ENCODE results near the gene PLPP6.

DNA sequence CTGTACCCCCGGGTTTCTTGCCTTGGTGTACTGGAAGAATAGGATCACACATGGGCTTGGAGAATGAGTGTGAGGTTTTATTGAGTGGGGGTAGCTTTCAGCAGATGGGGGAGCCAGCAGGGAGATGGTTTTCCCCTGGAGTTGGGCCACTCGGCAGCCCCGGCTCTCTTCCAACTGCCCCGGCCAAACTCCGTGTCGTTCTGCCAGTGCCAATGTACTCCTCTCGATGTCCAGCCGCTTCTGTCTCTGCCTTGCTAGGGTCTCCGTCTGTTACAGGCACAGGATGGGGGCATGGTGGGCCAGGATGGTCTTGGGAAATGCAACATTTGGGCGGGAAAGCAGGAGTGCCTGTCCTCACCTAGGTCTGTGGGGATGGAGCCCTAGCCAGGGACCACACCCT, 7.6 kb upstream of the PLPP6 start:
- TF ChIP-seq, protein P1, sequence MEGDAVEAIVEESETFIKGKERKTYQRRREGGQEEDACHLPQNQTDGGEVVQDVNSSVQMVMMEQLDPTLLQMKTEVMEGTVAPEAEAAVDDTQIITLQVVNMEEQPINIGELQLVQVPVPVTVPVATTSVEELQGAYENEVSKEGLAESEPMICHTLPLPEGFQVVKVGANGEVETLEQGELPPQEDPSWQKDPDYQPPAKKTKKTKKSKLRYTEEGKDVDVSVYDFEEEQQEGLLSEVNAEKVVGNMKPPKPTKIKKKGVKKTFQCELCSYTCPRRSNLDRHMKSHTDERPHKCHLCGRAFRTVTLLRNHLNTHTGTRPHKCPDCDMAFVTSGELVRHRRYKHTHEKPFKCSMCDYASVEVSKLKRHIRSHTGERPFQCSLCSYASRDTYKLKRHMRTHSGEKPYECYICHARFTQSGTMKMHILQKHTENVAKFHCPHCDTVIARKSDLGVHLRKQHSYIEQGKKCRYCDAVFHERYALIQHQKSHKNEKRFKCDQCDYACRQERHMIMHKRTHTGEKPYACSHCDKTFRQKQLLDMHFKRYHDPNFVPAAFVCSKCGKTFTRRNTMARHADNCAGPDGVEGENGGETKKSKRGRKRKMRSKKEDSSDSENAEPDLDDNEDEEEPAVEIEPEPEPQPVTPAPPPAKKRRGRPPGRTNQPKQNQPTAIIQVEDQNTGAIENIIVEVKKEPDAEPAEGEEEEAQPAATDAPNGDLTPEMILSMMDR (IDR thresholded peaks at IDR 0.05), result no peak
- TF ChIP-seq EP300 (IDR thresholded peaks at IDR 0.05), result no peak

Data from suprapubic skin (tissue), 3 donors.